B cell (primary cell): ENCODE data around the gene MRPS34. TPM values are rescaled to one million over a fixed set of nuclear protein-coding genes. Genes with fewer than 3 reads are reported as not detected.

ENCODE experiments used
- ATAC-seq: fragments of 200-7000 bp; cut with Tn5 transposase; one replicate; pipeline ENCODE4 v1.10.0; 2021; ENCODE audit warnings: low read depth, mild to moderate bottlenecking, moderate number of reproducible peaks, moderate library complexity
- CTCF ChIA-PET: fragments of 350-600 bp; sonication (Branson Sonifier 250); formaldehyde crosslinking; loops from one replicate; lab custom pipeline; 2021; ENCODE audit warnings: antibody characterized with exemption, inconsistent platforms; lab: Charles Lee
- POLR2A ChIA-PET: fragments of 350-600 bp; sonication (Branson Sonifier 250); formaldehyde crosslinking; loops from one replicate; lab custom pipeline; 2021; ENCODE audit warnings: antibody characterized with exemption; lab: Charles Lee
- DNase-seq: peaks from one replicate; pipeline ENCODE4 v3.0.0; 2013
- H2AFZ ChIP-seq: 2 replicates; pipeline ENCODE4 v1.6.1; 2012; ENCODE audit warnings: mild to moderate bottlenecking, low read depth, low read length; ENCODE audit not compliant: insufficient read depth, poor library complexity, severe bottlenecking
- H3K27ac ChIP-seq, 2 donors: 1 replicate in 1 of 2; 2 replicates in 1 of 2; pipeline ENCODE4 v1.5.1; 2012 to 2013; ENCODE audit warnings: low read length in 2 of 2, mild to moderate bottlenecking in 2 of 2, moderate library complexity in 1 of 2
- H3K27me3 ChIP-seq, 4 experiments: fragments of 200-600 bp in 1 of 4; sonication (generic) in 1 of 4; replicated peaks in 1 of 4; 1 replicate in 2 of 4; 2 replicates in 2 of 4; pipeline versions ENCODE4 v1.6.1 to v1.7.0; 2013 to 2016; ENCODE audit warnings: low read length in 3 of 4, mild to moderate bottlenecking in 2 of 4, mixed read lengths in 1 of 4, moderate library complexity in 1 of 4; ENCODE audit not compliant: insufficient read depth in 4 of 4, control insufficient read depth in 3 of 4; ENCODE audit errors: control extremely low read depth in 1 of 4
- H3K36me3 ChIP-seq, 2 experiments: replicated peaks in 1 of 2; 1 replicate in 1 of 2; 2 replicates in 1 of 2; pipeline versions ENCODE4 v1.6.1 to v1.7.1; 2013; ENCODE audit warnings: low read length in 1 of 2; ENCODE audit not compliant: insufficient read depth in 2 of 2, control insufficient read depth in 1 of 2; ENCODE audit errors: control extremely low read depth in 1 of 2, extremely low read depth in 1 of 2
- H3K4me1 ChIP-seq, 2 donors: fragments of 200-600 bp in 1 of 2; sonication (generic) in 1 of 2; 1 replicate in 1 of 2; 2 replicates in 1 of 2; pipeline versions ENCODE4 v1.5.1 to v1.6.1; 2013 to 2017; ENCODE audit warnings: low read length in 2 of 2; ENCODE audit not compliant: control insufficient read depth in 2 of 2, insufficient read depth in 2 of 2
- H3K4me2 ChIP-seq: replicated peaks from 2 replicates; pipeline ENCODE3; 2012; ENCODE audit warnings: mild to moderate bottlenecking, low read depth, low read length; ENCODE audit not compliant: poor library complexity, severe bottlenecking
- H3K4me3 ChIP-seq, 5 experiments: fragments of 200-600 bp in 1 of 5; sonication (generic) in 1 of 5; 1 replicate in 3 of 5; 2 replicates in 2 of 5; pipeline versions ENCODE4 v1.5.1 to v1.7.0; 2011 to 2016; ENCODE audit warnings: low read length in 4 of 5, mild to moderate bottlenecking in 4 of 5, low read depth in 2 of 5, control low read depth in 1 of 5, moderate library complexity in 1 of 5; ENCODE audit not compliant: insufficient read depth in 1 of 5; ENCODE audit errors: control extremely low read depth in 1 of 5, extremely low read depth in 1 of 5
- H3K79me2 ChIP-seq: fragments of 200-600 bp; sonication (generic); one replicate; pipeline ENCODE4 v1.6.0; 2016; ENCODE audit warnings: low read length; ENCODE audit not compliant: control insufficient read depth, insufficient read depth
- H3K9ac ChIP-seq: fragments of 200-600 bp; sonication (generic); 2 replicates; pipeline ENCODE4 v1.6.1; 2017; ENCODE audit warnings: mild to moderate bottlenecking, low read length, moderate library complexity
- H3K9me3 ChIP-seq, 3 donors: one replicate each; pipeline versions ENCODE4 v1.6.1 to v1.7.1; 2013; ENCODE audit warnings: low read length in 2 of 3; ENCODE audit not compliant: control insufficient read depth in 2 of 3, insufficient read depth in 1 of 3; ENCODE audit errors: control extremely low read depth in 1 of 3
- H4K20me1 ChIP-seq: 2 replicates; pipeline ENCODE4 v1.6.0; 2012; ENCODE audit warnings: mild to moderate bottlenecking, low read length; ENCODE audit not compliant: insufficient read depth, control insufficient read depth, poor library complexity, severe bottlenecking
- H3K27ac Mint-ChIP-seq: one replicate; pipeline ENCODE4 v1.8.0; 2021; ENCODE audit warnings: mixed read lengths
- H3K27me3 Mint-ChIP-seq: one replicate; pipeline ENCODE4 v1.8.0; 2021; ENCODE audit warnings: mixed read lengths
- H3K4me1 Mint-ChIP-seq: one replicate; pipeline ENCODE4 v1.8.0; 2021; ENCODE audit warnings: mixed read lengths
- H3K4me3 Mint-ChIP-seq: one replicate; pipeline ENCODE4 v1.8.0; 2021; ENCODE audit warnings: mixed read lengths
- H3K9me3 Mint-ChIP-seq: one replicate; pipeline ENCODE4 v1.8.0; 2022; ENCODE audit warnings: mixed read lengths; ENCODE audit not compliant: insufficient read depth
- CTCF ChIP-seq: fragments of 200-600 bp; IDR thresholded peaks from one replicate; pipeline ENCODE4 v1.8.0; 2022; ENCODE audit warnings: antibody characterized with exemption, mild to moderate bottlenecking
- EZH2 ChIP-seq: IDR thresholded peaks from 2 replicates; pipeline ENCODE4 v1.6.1; 2012; ENCODE audit warnings: borderline replicate concordance, low read depth, mild to moderate bottlenecking, moderate library complexity, low read length; ENCODE audit not compliant: insufficient read depth, poor library complexity, severe bottlenecking
- WGBS: methylation state at CpG from one replicate; pipeline ENCODE4 v1.1.5; 2013; ENCODE audit warnings: missing lambda C conversion rate; ENCODE audit not compliant: insufficient coverage; 5-methylcytosine and 5-hydroxymethylcytosine counted together
- intact Hi-C: fragments of 100-400 bp; cut with micrococcal nuclease; formaldehyde crosslinking; loops from one replicate; pipeline ENCODE4 v1.10.0; 2022
- polyA plus RNA-seq: library from polyadenylated mRNA; depleted of rRNA; stranded (reverse); fragments of >200 nt; gene quantifications from 2 replicates; pipeline ENCODE4 v1.2.3, GENCODE V29; 2012
- total RNA-seq, 2 donors: library from RNA; stranded (reverse); fragments of 120-200 nt in 1 of 2; gene quantifications; 1 replicate in 1 of 2; 2 replicates in 1 of 2; pipeline versions ENCODE4 v1.2.3 to v1.2.4, GENCODE V29; 2013 to 2022

Gene MRPS34
- total and polyA plus RNA-seq, 2 donors (not counting 1 experiment from before 2014, with no cell fraction given): 44.6 to 55.2 TPM

- Histone ChIP-seq H4K20me1 (peaks cover 73% of the 10 kb centered on the region), H3K4me3 (no peak overlapping the region), H3K79me2 (peaks cover 81% of the 10 kb centered on the region), H3K36me3 (peaks cover 0 to 62% of the 10 kb centered on the region in 2 experiments), H2AFZ (no peak overlapping the region), H3K9ac (no peak overlapping the region), H3K27ac (no peak overlapping the region), H3K9me3 (no peaks in the 10 kb centered on the region), H3K4me2 (no peak overlapping the region), H3K27me3 (no peaks in the 10 kb centered on the region), H3K4me1 (peaks cover 16 to 29% of the 10 kb centered on the region in 2 donors)
- intact Hi-C loops: no loop called here
- 98% methylated on average over 18 of the region's 18 CpGs for WGBS
- H3K4me3 Mint-ChIP-seq: no peak overlapping the region
- POLR2A ChIA-PET: no interaction called here
- H3K27me3 Mint-ChIP-seq: no peaks in the 10 kb centered on the region
- no peaks in the 10 kb centered on the region for H3K9me3 Mint-ChIP-seq
- peaks cover 17% of the 10 kb centered on the region for H3K4me1 Mint-ChIP-seq
- DNase-seq (no peak), ATAC-seq (no peak)
- TF ChIP-seq CTCF (no peak), EZH2 (no peak)
- no peak overlapping the region for H3K27ac Mint-ChIP-seq
- CTCF ChIA-PET: no interaction called here
Measured at GRCh38 chr16:1729026-1729425, 43.9 kb downstream of the MRPS34 start.

- Mint-ChIP-seq H3K27me3 (no peaks in the 10 kb centered on the region), H3K4me1 (peaks cover 25% of the 10 kb centered on the region), H3K4me3 (no peak overlapping the region), H3K9me3 (no peaks in the 10 kb centered on the region), H3K27ac (no peak overlapping the region)
- no peak overlapping the region for H3K27ac ChIP-seq
- H3K79me2 ChIP-seq: peaks cover 81% of the 10 kb centered on the region
- H3K4me2 ChIP-seq: no peak overlapping the region
- no peak overlapping the region for H3K4me3 ChIP-seq
- H3K9me3 ChIP-seq: no peaks in the 10 kb centered on the region
- H3K27me3 ChIP-seq: no peaks in the 10 kb centered on the region
- ChIA-PET CTCF (interaction anchor here (1.1 kb wide), 1 partner anchor 22 kb away, joined by 3 read pairs; the partner anchor contains the start of gene MAPK8IP3), POLR2A (no interaction called here)
- no peak overlapping the region for H3K9ac ChIP-seq
- intact Hi-C loops: no loop called here
- H3K36me3 ChIP-seq: peaks cover 0 to 53% of the 10 kb centered on the region in 2 experiments
- TF ChIP-seq CTCF: no peak
- no peak for TF ChIP-seq EZH2
- H2AFZ ChIP-seq: no peak overlapping the region
- H4K20me1 ChIP-seq: peaks cover 73% of the 10 kb centered on the region
- ATAC-seq: no peak
- no peak for DNase-seq
- peaks cover 27 to 40% of the 10 kb centered on the region in 2 donors for H3K4me1 ChIP-seq
- WGBS: 94% methylated on average over 37 of the region's 37 CpGs
Measured at GRCh38 chr16:1727651-1728624, 45.0 kb downstream of the MRPS34 start.
